ENCODE data around the gene IMPA2.

DNA sequence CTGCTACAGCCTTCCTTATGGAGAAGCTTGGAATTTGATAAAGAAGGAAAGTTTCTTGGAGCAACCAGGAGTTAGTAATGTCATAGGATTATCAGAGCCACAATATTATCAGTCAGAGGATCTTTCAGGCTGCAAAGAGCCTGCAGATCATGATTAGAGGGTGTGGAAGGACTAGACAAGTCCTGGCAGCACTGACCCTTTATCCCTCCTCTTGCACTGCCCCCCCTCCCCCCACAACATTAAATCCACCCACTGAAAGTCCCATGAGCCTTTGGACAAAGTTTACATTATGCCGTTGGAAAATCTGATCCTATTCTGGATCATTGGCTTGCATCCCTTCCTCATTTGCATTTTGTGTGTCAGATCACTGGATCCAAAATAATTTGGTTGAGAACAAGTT is 18.7 kb upstream of the IMPA2 start:
- TF ChIP-seq, protein P1, sequence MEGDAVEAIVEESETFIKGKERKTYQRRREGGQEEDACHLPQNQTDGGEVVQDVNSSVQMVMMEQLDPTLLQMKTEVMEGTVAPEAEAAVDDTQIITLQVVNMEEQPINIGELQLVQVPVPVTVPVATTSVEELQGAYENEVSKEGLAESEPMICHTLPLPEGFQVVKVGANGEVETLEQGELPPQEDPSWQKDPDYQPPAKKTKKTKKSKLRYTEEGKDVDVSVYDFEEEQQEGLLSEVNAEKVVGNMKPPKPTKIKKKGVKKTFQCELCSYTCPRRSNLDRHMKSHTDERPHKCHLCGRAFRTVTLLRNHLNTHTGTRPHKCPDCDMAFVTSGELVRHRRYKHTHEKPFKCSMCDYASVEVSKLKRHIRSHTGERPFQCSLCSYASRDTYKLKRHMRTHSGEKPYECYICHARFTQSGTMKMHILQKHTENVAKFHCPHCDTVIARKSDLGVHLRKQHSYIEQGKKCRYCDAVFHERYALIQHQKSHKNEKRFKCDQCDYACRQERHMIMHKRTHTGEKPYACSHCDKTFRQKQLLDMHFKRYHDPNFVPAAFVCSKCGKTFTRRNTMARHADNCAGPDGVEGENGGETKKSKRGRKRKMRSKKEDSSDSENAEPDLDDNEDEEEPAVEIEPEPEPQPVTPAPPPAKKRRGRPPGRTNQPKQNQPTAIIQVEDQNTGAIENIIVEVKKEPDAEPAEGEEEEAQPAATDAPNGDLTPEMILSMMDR (IDR thresholded peaks at IDR 0.05; ENCODE audit: insufficient read depth, low read length, poor library complexity, severe bottlenecking): no peak
- TF ChIP-seq EZH2phosphoT487 (conservative IDR thresholded peaks at IDR 0.05; ENCODE audit: low read length): no peak

Measured in SU-DHL-6 (cell line).